Measurements from ENCODE around the gene EPS8.
"Not testable (repeated sequence)": the region's sequence is repeated elsewhere in the genome, so short reads cannot be mapped to it uniquely, and the experiment has no call there.

The EPS8 gene

GRCh38 chr12:15627995-15628945 is 160.9 kb downstream of the EPS8 start:
- H3K9ac ChIP-seq (ENCODE audit: low read depth, low read length): no peak overlapping the region
- H3K4me3 ChIP-seq (ENCODE audit: low read depth, low read length): no peak overlapping the region

DNA sequence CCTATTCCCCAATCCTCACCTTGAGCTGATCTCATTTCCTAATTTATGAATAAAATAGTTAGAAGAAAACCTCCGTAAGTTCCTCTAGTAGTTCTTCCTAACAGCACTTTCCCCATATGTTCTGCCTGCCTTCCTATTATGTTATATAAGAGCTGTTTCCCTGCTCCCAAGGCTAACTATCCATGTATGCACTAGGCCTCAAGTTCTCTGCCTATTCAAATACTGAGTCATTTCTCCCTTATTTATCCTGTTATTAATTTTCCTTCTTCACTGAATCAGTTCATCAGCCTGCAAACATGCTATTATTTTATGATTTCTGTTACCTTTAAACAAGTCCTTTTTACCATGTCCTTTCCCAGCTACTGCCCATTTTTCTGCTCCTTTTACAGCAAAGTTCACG is 164.1 kb downstream of the EPS8 start:
- Histone ChIP-seq H3K9me3 (ENCODE audit: control insufficient read depth, insufficient read depth, low read length) (no peaks in the 10 kb centered on the region), H3K4me1 (ENCODE audit: control insufficient read depth, insufficient read depth, low read length) (no peaks in the 10 kb centered on the region), H3K36me3 (ENCODE audit: control insufficient read depth, insufficient read depth, low read length) (no peaks in the 10 kb centered on the region), H3K4me3 (ENCODE audit: low read depth, low read length) (no peak overlapping the region), H3K27me3 (ENCODE audit: control insufficient read depth, insufficient read depth, low read length) (no peaks in the 10 kb centered on the region), H3K9ac (ENCODE audit: low read depth, low read length) (no peak overlapping the region)

More at GRCh38 chr12:15627995-15628945, 160.9 kb downstream of the EPS8 start:
- H3K4me1 ChIP-seq (ENCODE audit: control insufficient read depth, insufficient read depth, low read length): peaks cover 3% of the 10 kb centered on the region
- no peaks in the 10 kb centered on the region for H3K9me3 ChIP-seq (ENCODE audit: control insufficient read depth, insufficient read depth, low read length)
- no peaks in the 10 kb centered on the region for H3K36me3 ChIP-seq (ENCODE audit: control insufficient read depth, insufficient read depth, low read length)
- no peaks in the 10 kb centered on the region for H3K27me3 ChIP-seq (ENCODE audit: control insufficient read depth, insufficient read depth, low read length)

DNA sequence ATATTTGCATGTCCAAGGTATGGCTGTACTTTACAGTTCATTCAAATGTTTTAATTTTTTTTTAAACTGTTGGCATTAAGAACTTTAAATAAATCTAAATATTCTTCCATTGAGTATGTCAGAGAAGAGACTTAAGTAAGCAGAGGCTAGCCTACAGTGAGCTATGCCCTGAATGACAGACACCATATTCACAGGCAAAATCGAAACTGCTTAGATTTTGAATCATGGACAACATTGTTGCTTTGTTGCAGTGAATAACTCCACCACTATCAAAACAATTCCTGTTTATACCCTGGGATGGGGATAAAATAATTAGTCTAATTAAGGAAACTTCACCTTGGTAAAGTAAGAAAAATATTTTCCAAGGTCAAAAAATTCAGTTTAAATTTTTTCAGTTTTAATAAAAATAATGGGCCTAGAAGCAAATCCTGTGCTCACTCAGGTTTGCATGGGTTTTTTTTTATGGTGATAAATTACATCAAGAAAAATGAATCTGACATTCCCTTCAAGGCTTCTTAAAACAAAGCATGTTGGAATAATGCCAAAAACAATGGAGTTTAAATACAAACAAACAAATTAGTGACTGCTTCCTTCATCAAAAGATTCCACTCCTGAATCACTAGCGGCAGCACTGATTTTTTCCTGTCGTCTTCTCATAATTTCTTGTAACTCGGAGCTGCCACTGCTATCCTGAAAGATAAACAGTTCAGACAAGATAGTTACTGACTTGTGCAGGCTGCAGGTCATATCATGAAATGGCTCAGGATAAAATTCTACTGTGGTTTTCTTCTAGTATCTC is 168.2 kb downstream of the EPS8 start:
- H3K27me3 ChIP-seq (ENCODE audit: control insufficient read depth, insufficient read depth, low read length): no peaks in the 10 kb centered on the region
- no peak overlapping the region for H3K4me3 ChIP-seq (ENCODE audit: low read depth, low read length)
- no peak overlapping the region for H3K9ac ChIP-seq (ENCODE audit: low read depth, low read length)
- no peaks in the 10 kb centered on the region for H3K4me1 ChIP-seq (ENCODE audit: control insufficient read depth, insufficient read depth, low read length)
- no peaks in the 10 kb centered on the region for H3K36me3 ChIP-seq (ENCODE audit: control insufficient read depth, insufficient read depth, low read length)
- no peaks in the 10 kb centered on the region for H3K9me3 ChIP-seq (ENCODE audit: control insufficient read depth, insufficient read depth, low read length)

GRCh38 chr12:15616495-15616894 is 172.7 kb downstream of the EPS8 start:
- H3K4me3 ChIP-seq (ENCODE audit: low read depth, low read length); H3K9ac ChIP-seq (ENCODE audit: low read depth, low read length); H3K9me3 ChIP-seq (ENCODE audit: control insufficient read depth, insufficient read depth, low read length): not testable (repeated sequence)

GRCh38 chr12:15613981-15614380 is 175.2 kb downstream of the EPS8 start:
- Histone ChIP-seq H3K4me3 (ENCODE audit: low read depth, low read length) (no peak overlapping the region), H3K9ac (ENCODE audit: low read depth, low read length) (no peak overlapping the region), H3K36me3 (ENCODE audit: control insufficient read depth, insufficient read depth, low read length) (no peaks in the 10 kb centered on the region), H3K27me3 (ENCODE audit: control insufficient read depth, insufficient read depth, low read length) (no peaks in the 10 kb centered on the region), H3K9me3 (ENCODE audit: control insufficient read depth, insufficient read depth, low read length) (no peaks in the 10 kb centered on the region), H3K4me1 (ENCODE audit: control insufficient read depth, insufficient read depth, low read length) (no peaks in the 10 kb centered on the region)

More at GRCh38 chr12:15616495-15616894, 172.7 kb downstream of the EPS8 start:
- H3K27me3 ChIP-seq (ENCODE audit: control insufficient read depth, insufficient read depth, low read length); H3K4me1 ChIP-seq (ENCODE audit: control insufficient read depth, insufficient read depth, low read length); H3K36me3 ChIP-seq (ENCODE audit: control insufficient read depth, insufficient read depth, low read length): not testable (repeated sequence)

- Histone ChIP-seq H3K4me3 (ENCODE audit: low read depth, low read length) (no peak overlapping the region), H3K4me1 (ENCODE audit: control insufficient read depth, insufficient read depth, low read length) (no peaks in the 10 kb centered on the region), H3K9me3 (ENCODE audit: control insufficient read depth, insufficient read depth, low read length) (no peaks in the 10 kb centered on the region), H3K27me3 (ENCODE audit: control insufficient read depth, insufficient read depth, low read length) (no peaks in the 10 kb centered on the region), H3K36me3 (ENCODE audit: control insufficient read depth, insufficient read depth, low read length) (no peaks in the 10 kb centered on the region), H3K9ac (ENCODE audit: low read depth, low read length) (no peak overlapping the region)
Measured at GRCh38 chr12:15608941-15609340, 180.2 kb downstream of the EPS8 start.

GRCh38 chr12:15608406-15608805 is 180.8 kb downstream of the EPS8 start:
- H3K36me3 ChIP-seq (ENCODE audit: control insufficient read depth, insufficient read depth, low read length): no peaks in the 10 kb centered on the region
- H3K4me3 ChIP-seq (ENCODE audit: low read depth, low read length): no peak overlapping the region
- no peaks in the 10 kb centered on the region for H3K4me1 ChIP-seq (ENCODE audit: control insufficient read depth, insufficient read depth, low read length)
- no peak overlapping the region for H3K9ac ChIP-seq (ENCODE audit: low read depth, low read length)
- H3K27me3 ChIP-seq (ENCODE audit: control insufficient read depth, insufficient read depth, low read length): no peaks in the 10 kb centered on the region
- no peaks in the 10 kb centered on the region for H3K9me3 ChIP-seq (ENCODE audit: control insufficient read depth, insufficient read depth, low read length)

GRCh38 chr12:15605881-15606590 is 183.2 kb downstream of the EPS8 start:
- H3K27me3 ChIP-seq (ENCODE audit: control insufficient read depth, insufficient read depth, low read length): no peaks in the 10 kb centered on the region
- no peak overlapping the region for H3K9ac ChIP-seq (ENCODE audit: low read depth, low read length)
- no peaks in the 10 kb centered on the region for H3K9me3 ChIP-seq (ENCODE audit: control insufficient read depth, insufficient read depth, low read length)
- no peaks in the 10 kb centered on the region for H3K4me1 ChIP-seq (ENCODE audit: control insufficient read depth, insufficient read depth, low read length)
- no peak overlapping the region for H3K4me3 ChIP-seq (ENCODE audit: low read depth, low read length)
- H3K36me3 ChIP-seq (ENCODE audit: control insufficient read depth, insufficient read depth, low read length): no peaks in the 10 kb centered on the region

GRCh38 chr12:15603474-15604085 is 185.6 kb downstream of the EPS8 start:
- Histone ChIP-seq H3K36me3 (ENCODE audit: control insufficient read depth, insufficient read depth, low read length) (no peaks in the 10 kb centered on the region), H3K9ac (ENCODE audit: low read depth, low read length) (no peak overlapping the region), H3K4me1 (ENCODE audit: control insufficient read depth, insufficient read depth, low read length) (no peaks in the 10 kb centered on the region), H3K9me3 (ENCODE audit: control insufficient read depth, insufficient read depth, low read length) (no peaks in the 10 kb centered on the region), H3K4me3 (ENCODE audit: low read depth, low read length) (no peak overlapping the region), H3K27me3 (ENCODE audit: control insufficient read depth, insufficient read depth, low read length) (no peaks in the 10 kb centered on the region)

DNA sequence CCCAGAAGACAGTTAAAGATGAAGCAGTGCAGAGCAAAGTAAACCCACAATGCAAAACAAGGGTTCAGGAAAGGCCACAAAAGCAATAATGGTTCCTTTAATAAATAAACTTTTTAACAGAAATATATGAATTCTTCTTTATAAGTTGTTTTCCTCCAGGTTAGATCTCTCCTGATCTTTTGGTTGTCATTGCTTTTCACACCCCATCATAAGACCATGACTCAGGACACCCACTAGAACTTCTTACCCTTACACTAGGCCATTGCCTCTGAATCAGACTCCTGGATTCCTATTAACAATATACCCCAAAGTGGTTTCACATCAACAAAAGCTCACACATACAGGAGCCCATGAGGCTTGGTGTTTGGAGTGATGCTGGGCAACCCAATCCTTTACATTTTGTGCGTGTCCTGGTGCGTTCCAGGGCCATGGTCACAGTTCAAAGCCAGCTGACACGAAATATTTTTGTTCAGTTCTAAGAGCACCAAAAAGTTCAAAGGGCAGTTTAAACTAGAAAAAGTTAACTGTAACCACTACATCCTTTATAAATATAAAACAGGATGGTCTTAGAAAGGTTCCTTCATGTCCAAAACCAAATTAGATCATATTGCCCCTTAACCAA is 187.0 kb downstream of the EPS8 start:
- no peaks in the 10 kb centered on the region for H3K4me1 ChIP-seq (ENCODE audit: control insufficient read depth, insufficient read depth, low read length)
- H3K9me3 ChIP-seq (ENCODE audit: control insufficient read depth, insufficient read depth, low read length): no peaks in the 10 kb centered on the region
- H3K36me3 ChIP-seq (ENCODE audit: control insufficient read depth, insufficient read depth, low read length): no peaks in the 10 kb centered on the region
- H3K27me3 ChIP-seq (ENCODE audit: control insufficient read depth, insufficient read depth, low read length): no peaks in the 10 kb centered on the region
- no peak overlapping the region for H3K4me3 ChIP-seq (ENCODE audit: low read depth, low read length)
- no peak overlapping the region for H3K9ac ChIP-seq (ENCODE audit: low read depth, low read length)

All from iPS-15b (cell line).